Right lobe of liver (tissue), 6 donors: ENCODE data around the gene SPACA4. TPM values are rescaled to one million over a fixed set of nuclear protein-coding genes. Genes with fewer than 3 reads are reported as not detected.

Experiments
- ATAC-seq, 4 donors: fragments of 200-7000 bp; cut with Tn5 transposase; one replicate each; pipeline ENCODE4 v1.9.1; 2020; ENCODE audit warnings: mild to moderate bottlenecking in 4 of 4, moderate library complexity in 4 of 4
- DNase-seq, 3 donors: peaks; one replicate each; pipeline ENCODE4 v3.0.0-alpha.2; 2020
- H3K27ac ChIP-seq, 3 donors: fragments of 200-600 bp; one replicate each; pipeline ENCODE4 v1.8.0; 2022
- H3K27me3 ChIP-seq, 2 donors: fragments of 200-600 bp; one replicate each; pipeline ENCODE4 v1.8.0; 2022
- H3K36me3 ChIP-seq, 4 donors: fragments of 200-600 bp; sonication (generic) in 1 of 4; one replicate each; pipeline versions ENCODE4 v1.5.1 to v1.8.0; 2017 to 2022; ENCODE audit warnings: control low read depth in 1 of 4
- H3K4me1 ChIP-seq, 4 donors: fragments of 200-600 bp; sonication (generic) in 1 of 4; one replicate each; pipeline versions ENCODE4 v1.5.1 to v1.8.0; 2017 to 2022; ENCODE audit warnings: control low read depth in 1 of 4
- H3K4me3 ChIP-seq, 3 donors: fragments of 200-600 bp; one replicate each; pipeline ENCODE4 v1.8.0; 2022
- H3K9me3 ChIP-seq, 4 donors: fragments of 200-600 bp; sonication (generic) in 1 of 4; one replicate each; pipeline versions ENCODE4 v1.5.1 to v1.8.0; 2017 to 2022; ENCODE audit warnings: control low read depth in 1 of 4
- CTCF ChIP-seq, 4 donors: fragments of 200-600 bp in 3 of 4; fragments of 450-650 bp in 1 of 4; IDR thresholded peaks; one replicate each; pipeline versions ENCODE4 v1.5.1 to v1.8.0; 2016 to 2022; ENCODE audit warnings: antibody characterized with exemption in 4 of 4, mild to moderate bottlenecking in 2 of 4
- POLR2A ChIP-seq: fragments of 450-650 bp; IDR thresholded peaks from one replicate; pipeline ENCODE4 v1.6.1; 2017; ENCODE audit warnings: antibody characterized with exemption, mild to moderate bottlenecking
- WGBS: methylation state at CpG from one replicate; pipeline ENCODE4 v1.1.6; 2018; ENCODE audit warnings: low coverage, low lambda C conversion rate; ENCODE audit not compliant: insufficient coverage; ENCODE audit errors: missing lambda C conversion rate; 5-methylcytosine and 5-hydroxymethylcytosine counted together
- intact Hi-C, 2 donors: fragments of 100-400 bp; cut with DNase I; formaldehyde crosslinking; loops; one replicate each; pipeline versions ENCODE4 v1.11.2 to v1.14.1; 2022
- total RNA-seq, 6 experiments: library from RNA; depleted of rRNA in 2 of 6; stranded (reverse); fragments of >200 nt in 2 of 6; fragmentation: NEBNext Ultra II Directional in 3 of 6; extraction: Animal tissue kit (Norgen Biotek cat#: 25700) in 3 of 6; gene quantifications; one replicate each; pipeline versions ENCODE4 v1.1.0 to v1.2.4, GENCODE V29; 2016 to 2023
- donor health status: DM: no; HTN: yes; CAD: no.
- donor health status: DM: no; HTN: no; CAD: no.
- donor health status: DM: no; HTN: no; CAD: no.
- donor health status: DM: no; HTN: yes; CAD: no.
- donor health status: DM: no; HTN: yes; CAD: no.

Gene SPACA4
- total RNA-seq, 6 experiments from 2014 or later = not detected

GRCh38 chr19:48624067-48624594 lies 17.6 kb downstream of the SPACA4 start:
- peak; percentile 98 to 99 (median 98) for DNase-seq
- intact Hi-C loops = no loop called here
- Histone ChIP-seq H3K9me3 (no peaks in the 10 kb centered on the region), H3K4me3 (peak overlapping the region; percentile 46 to 61 (median 55)), H3K4me1 (peaks cover 0 to 44% (median 13%) of the 10 kb centered on the region in 4 donors), H3K27ac (peak overlapping the region; percentile 44 to 65 (median 64)), H3K36me3 (no peaks in the 10 kb centered on the region), H3K27me3 (no peaks in the 10 kb centered on the region)
- TF ChIP-seq CTCF (IDR thresholded peaks at IDR 0.05) = no peak
- no peak for TF ChIP-seq POLR2A
- WGBS = 1% methylated on average over 39 of the region's 40 CpGs
- ATAC-seq = peak; percentile 69 to 83 (median 78)

- Histone ChIP-seq H3K36me3 (no peaks in the 10 kb centered on the region), H3K27me3 (no peaks in the 10 kb centered on the region), H3K27ac (peak overlapping the region in 1 of 3 donors; percentile 47), H3K4me3 (peak overlapping the region; percentile 46 to 61 (median 55)), H3K4me1 (peaks cover 0 to 40% (median 11%) of the 10 kb centered on the region in 4 donors), H3K9me3 (no peaks in the 10 kb centered on the region)
- TF ChIP-seq CTCF (IDR thresholded peaks at IDR 0.05) = no peak
- no peak for TF ChIP-seq POLR2A
- ATAC-seq (peak; percentile 3 to 15 (median 6)), DNase-seq (peak; percentile 49 to 76 (median 65))
- 26% methylated on average over 18 of the region's 24 CpGs for WGBS
- intact Hi-C loops = no loop called here
Measured at GRCh38 chr19:48624791-48625723, 18.5 kb downstream of the SPACA4 start.

GRCh38 chr19:48625891-48626327 lies 19.4 kb downstream of the SPACA4 start:
- Histone ChIP-seq H3K27ac (no peak overlapping the region), H3K27me3 (no peaks in the 10 kb centered on the region), H3K4me3 (peak overlapping the region in 1 of 3 donors; percentile 55), H3K4me1 (peaks cover 0 to 39% (median 10%) of the 10 kb centered on the region in 4 donors), H3K36me3 (no peaks in the 10 kb centered on the region), H3K9me3 (no peaks in the 10 kb centered on the region)
- DNase-seq (peak; percentile 47 to 74 (median 65)), ATAC-seq (peak in 1 of 4 donors; percentile 1)
- intact Hi-C loops = no loop called here
- no peak for TF ChIP-seq POLR2A
- no peak for TF ChIP-seq CTCF (IDR thresholded peaks at IDR 0.05)
- 83% methylated on average over 13 of the region's 30 CpGs for WGBS

GRCh38 chr19:48627201-48627864 lies 20.8 kb downstream of the SPACA4 start:
- intact Hi-C loops = no loop called here
- H3K4me1 ChIP-seq = peaks cover 0 to 41% (median 10%) of the 10 kb centered on the region in 4 donors
- ATAC-seq (peak; percentile 27 to 33 (median 32)), DNase-seq (peak in 2 of 3 donors; percentile 35 to 58)
- H3K9me3 ChIP-seq = no peaks in the 10 kb centered on the region
- no peak overlapping the region for H3K4me3 ChIP-seq
- TF ChIP-seq POLR2A (no peak), CTCF (IDR thresholded peaks at IDR 0.05) (no peak)
- no peak overlapping the region for H3K27ac ChIP-seq
- H3K27me3 ChIP-seq = no peaks in the 10 kb centered on the region
- 60% methylated on average over 1 of the region's 6 CpGs for WGBS
- no peaks in the 10 kb centered on the region for H3K36me3 ChIP-seq
